AG04449 (cell line): Measurements from ENCODE around the gene CDKL4.

Experiments used
- CTCF ChIA-PET: fragments of 350-600 bp; formaldehyde crosslinking; extraction: SDS; loops from one replicate; lab custom pipeline; 2021; ENCODE audit warnings: antibody characterized with exemption; lab: Yijun Ruan, JAX
- POLR2A ChIA-PET: fragments of 400-600, 350-600 bp; formaldehyde crosslinking; extraction: SDS; loops from one replicate; lab custom pipeline; 2020; ENCODE audit warnings: antibody characterized with exemption, inconsistent platforms; lab: Yijun Ruan, JAX
- DNase-seq: peaks from one replicate; pipeline ENCODE4 v3.0.0-alpha.2; 2010; ENCODE audit warnings: low read depth, low spot score
- H3K4me3 ChIP-seq: 2 replicates; pipeline ENCODE4 v1.5.1; 2011; ENCODE audit warnings: low read depth, mild to moderate bottlenecking, control low read depth, low read length
- CTCF ChIP-seq: IDR thresholded peaks from one replicate; pipeline ENCODE4 v1.5.1; 2011; ENCODE audit warnings: mild to moderate bottlenecking, moderate library complexity, low read length, control low read depth, inconsistent platforms; ENCODE audit not compliant: insufficient read depth; ENCODE audit errors: missing control alignments

CDKL4 gene

GRCh38 chr2:39240758-39241157 lies 3.0 kb downstream of the CDKL4 start:
- ChIA-PET CTCF (interaction anchor here (1.4 to 1.6 kb wide), 2 partner anchors 8 to 13 kb away, joined by 3 to 7 read pairs; no protein-coding TSS in a partner anchor), POLR2A (no interaction called here)
- H3K4me3 ChIP-seq = no peak overlapping the region
- no peak for DNase-seq
- no peak for TF ChIP-seq CTCF

- ChIA-PET CTCF (interaction anchor here (0.8 to 1.4 kb wide), 4 partner anchors 175 to 462 kb away, joined by 3 to 7 read pairs (median 3); no protein-coding TSS in a partner anchor), POLR2A (no interaction called here)
- TF ChIP-seq CTCF = no peak
- DNase-seq = no peak
- no peak overlapping the region for H3K4me3 ChIP-seq
Observed at GRCh38 chr2:39234754-39235153, 9.0 kb downstream of the CDKL4 start.

GRCh38 chr2:39232141-39232540 lies 11.6 kb downstream of the CDKL4 start:
- ChIA-PET POLR2A (interaction anchor here (0.7 kb wide), 1 partner anchor 481 kb away, joined by 3 read pairs; the partner anchor contains the start of gene SRSF7), CTCF (interaction anchor here (0.8 to 9.7 kb wide), 4 partner anchors 9 to 285 kb away, joined by 3 to 484 read pairs (median 11); no protein-coding TSS in a partner anchor)
- no peak overlapping the region for H3K4me3 ChIP-seq
- TF ChIP-seq CTCF = no peak
- DNase-seq = peak; percentile 26

- no peak for DNase-seq
- POLR2A ChIA-PET = interaction anchor here (1.0 kb wide), 1 partner anchor 477 kb away, joined by 5 read pairs; the partner anchor contains the start of gene SRSF7
- CTCF ChIA-PET = interaction anchor here (0.6 to 9.7 kb wide), 68 partner anchors 8 to 647 kb away, joined by 3 to 484 read pairs (median 4); partner anchors contain the start of gene SOS1
- H3K4me3 ChIP-seq = peak overlapping the region; percentile 35
- TF ChIP-seq CTCF = no peak
Observed at GRCh38 chr2:39228413-39229209, 15.2 kb downstream of the CDKL4 start.

GRCh38 chr2:39227628-39228412 lies 15.9 kb downstream of the CDKL4 start:
- ChIA-PET POLR2A (no interaction called here), CTCF (interaction anchor here (0.6 to 9.7 kb wide), 42 partner anchors 9 to 479 kb away, joined by 3 to 484 read pairs (median 4); partner anchors contain the start of gene SOS1)
- peak; percentile 87 for TF ChIP-seq CTCF
- H3K4me3 ChIP-seq = no peak overlapping the region; the same call in 1 of the 2 replicates
- DNase-seq = no peak
